ENCODE results near the gene SUPV3L1. TPM values are rescaled to one million over a fixed set of nuclear protein-coding genes. Genes with fewer than 3 reads are reported as not detected.
"Not testable (repeated sequence)": the region's sequence is repeated elsewhere in the genome, so short reads cannot be mapped to it uniquely, and the experiment has no call there.

SUPV3L1 gene
- total RNA-seq, 2 experiments from 2014 or later: 53.6 TPM

DNA sequence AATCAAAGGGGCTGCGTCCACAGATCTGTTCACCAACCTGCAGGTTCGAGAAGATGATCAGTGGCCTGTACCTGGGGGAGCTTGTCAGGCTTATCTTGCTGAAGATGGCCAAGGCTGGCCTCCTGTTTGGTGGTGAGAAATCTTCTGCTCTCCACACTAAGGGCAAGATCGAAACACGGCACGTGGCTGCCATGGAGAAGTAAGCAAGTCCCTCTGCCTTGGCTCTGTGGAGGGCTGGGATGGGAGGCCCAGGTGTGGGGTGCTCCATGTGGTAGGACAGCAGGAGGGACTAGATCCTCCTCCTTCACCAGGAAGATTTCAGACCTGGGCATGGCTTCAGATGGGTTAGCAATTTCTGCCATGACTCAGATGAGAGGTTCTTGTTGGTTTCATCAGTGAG lies 66.0 kb downstream of the SUPV3L1 start:
- ChIA-PET CTCF (interaction anchor here (0.6 to 1.9 kb wide), 3 partner anchors 74 to 147 kb away, joined by 3 to 5 read pairs (median 3); no protein-coding TSS in a partner anchor), POLR2A (no interaction called here)

DNA sequence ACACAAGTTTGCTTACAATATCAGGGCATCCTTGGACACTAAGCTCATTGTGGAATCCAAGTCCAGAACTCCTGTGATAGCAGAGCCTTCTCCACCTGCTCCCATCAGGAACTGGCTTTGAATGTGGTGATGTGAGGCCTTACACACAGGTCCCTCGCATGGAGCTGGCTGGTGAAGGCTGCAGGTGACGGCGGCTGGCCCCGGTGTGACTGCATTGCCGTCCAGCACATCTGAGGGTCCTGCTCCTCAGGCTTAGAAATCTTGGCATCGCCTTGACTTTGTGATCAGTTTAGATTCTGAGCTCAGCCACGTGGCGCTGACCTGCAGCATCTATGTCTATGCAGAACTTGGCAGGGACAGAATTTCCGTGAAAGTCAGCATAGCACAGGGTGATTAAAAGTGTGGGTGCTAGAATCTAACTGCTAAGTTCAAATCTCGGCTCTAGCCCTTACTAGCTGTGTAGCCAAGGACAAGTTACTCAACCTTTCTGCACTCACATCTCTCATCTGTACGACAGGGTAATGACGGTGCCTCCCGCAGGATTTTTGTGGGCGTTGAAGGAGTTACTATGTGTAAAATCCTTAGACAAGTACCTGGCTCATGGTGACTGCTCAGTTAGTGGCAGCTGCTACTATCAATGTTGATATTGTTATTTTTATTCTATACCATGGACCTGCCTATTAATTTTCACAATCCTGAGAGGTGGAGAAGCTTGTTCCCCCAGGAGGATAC lies 66.7 kb downstream of the SUPV3L1 start:
- ChIA-PET POLR2A (no interaction called here), CTCF (interaction anchor here (0.5 to 1.9 kb wide), 4 partner anchors 73 to 146 kb away, joined by 3 to 5 read pairs (median 3); no protein-coding TSS in a partner anchor)

GRCh38 chr10:69247313-69247710 lies 67.3 kb downstream of the SUPV3L1 start:
- ChIA-PET POLR2A (no interaction called here), CTCF (interaction anchor here (1.9 kb wide), 1 partner anchor 146 kb away, joined by 5 read pairs; no protein-coding TSS in a partner anchor)

DNA sequence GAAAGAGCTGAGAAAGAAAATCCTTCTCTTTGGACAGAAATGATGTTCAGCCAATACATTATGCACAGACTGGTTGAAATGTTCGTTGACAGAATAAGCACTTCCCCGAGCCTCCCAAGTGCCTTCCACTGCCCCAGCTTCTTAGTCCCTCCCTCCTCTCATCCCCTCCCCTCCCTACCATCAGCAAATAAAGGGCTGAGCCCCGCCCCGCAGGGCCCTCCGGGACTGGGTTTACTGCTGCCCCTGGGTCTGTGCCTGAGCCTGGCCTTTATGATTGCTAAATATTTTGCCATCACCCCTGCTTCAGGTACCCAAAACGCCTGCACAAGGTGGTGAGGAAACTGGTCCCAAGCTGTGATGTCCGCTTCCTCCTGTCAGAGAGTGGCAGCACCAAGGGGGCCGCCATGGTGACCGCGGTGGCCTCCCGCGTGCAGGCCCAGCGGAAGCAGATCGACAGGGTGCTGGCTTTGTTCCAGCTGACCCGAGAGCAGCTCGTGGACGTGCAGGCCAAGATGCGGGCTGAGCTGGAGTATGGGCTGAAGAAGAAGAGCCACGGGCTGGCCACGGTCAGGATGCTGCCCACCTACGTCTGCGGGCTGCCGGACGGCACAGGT lies 68.2 kb downstream of the SUPV3L1 start:
- ChIA-PET CTCF (no interaction called here), POLR2A (no interaction called here)

- CTCF ChIA-PET: no interaction called here
- POLR2A ChIA-PET: no interaction called here
Observed at GRCh38 chr10:69250041-69250440, 70.0 kb downstream of the SUPV3L1 start.

- CTCF ChIA-PET: interaction anchor here (0.7 kb wide), 1 partner anchor 497 kb away, joined by 3 read pairs; no protein-coding TSS in a partner anchor
- POLR2A ChIA-PET: not testable (repeated sequence)
Observed at GRCh38 chr10:69251417-69251816, 71.4 kb downstream of the SUPV3L1 start.

GRCh38 chr10:69253171-69253570 lies 73.1 kb downstream of the SUPV3L1 start:
- CTCF ChIA-PET: interaction anchor here (0.7 kb wide), 1 partner anchor 383 kb away, joined by 3 read pairs; no protein-coding TSS in a partner anchor
- POLR2A ChIA-PET: no interaction called here

- CTCF ChIA-PET: no interaction called here
- POLR2A ChIA-PET: no interaction called here
Observed at GRCh38 chr10:69254877-69255276, 74.8 kb downstream of the SUPV3L1 start.

Other genes starting within 250 kb of the SUPV3L1 start
- 100 to 1,000 TPM; 287 to 290 TPM for gene DDX21, start 224.1 kb upstream of the SUPV3L1 start, total RNA-seq
- 10 to 100 TPM; 21.4 TPM for gene KIFBP, start 191.4 kb upstream of the SUPV3L1 start, total RNA-seq
- gene SRGN, start 92.1 kb upstream of the SUPV3L1 start, total RNA-seq: 100 to 1,000 TPM; 661 to 673 TPM
- gene VPS26A, start 56.1 kb upstream of the SUPV3L1 start, total RNA-seq: 10 to 100 TPM; 41.5 to 47.4 TPM
- gene HKDC1, start 40.1 kb downstream of the SUPV3L1 start, total RNA-seq: not detected
- gene HK1, start 98.3 kb downstream of the SUPV3L1 start, total RNA-seq: 100 to 1,000 TPM; 238 TPM
- not detected for gene TACR2, start 236.7 kb downstream of the SUPV3L1 start, total RNA-seq

All from activated CD8-positive, alpha-beta memory T cell treated with anti-CD3 and anti-CD28 coated beads for 36 hours (primary cell).